Measurements from ENCODE around the gene PDE6B.
A peak's percentile ranks its signal among the peaks of the same experiment; 100 is the strongest.

DNA sequence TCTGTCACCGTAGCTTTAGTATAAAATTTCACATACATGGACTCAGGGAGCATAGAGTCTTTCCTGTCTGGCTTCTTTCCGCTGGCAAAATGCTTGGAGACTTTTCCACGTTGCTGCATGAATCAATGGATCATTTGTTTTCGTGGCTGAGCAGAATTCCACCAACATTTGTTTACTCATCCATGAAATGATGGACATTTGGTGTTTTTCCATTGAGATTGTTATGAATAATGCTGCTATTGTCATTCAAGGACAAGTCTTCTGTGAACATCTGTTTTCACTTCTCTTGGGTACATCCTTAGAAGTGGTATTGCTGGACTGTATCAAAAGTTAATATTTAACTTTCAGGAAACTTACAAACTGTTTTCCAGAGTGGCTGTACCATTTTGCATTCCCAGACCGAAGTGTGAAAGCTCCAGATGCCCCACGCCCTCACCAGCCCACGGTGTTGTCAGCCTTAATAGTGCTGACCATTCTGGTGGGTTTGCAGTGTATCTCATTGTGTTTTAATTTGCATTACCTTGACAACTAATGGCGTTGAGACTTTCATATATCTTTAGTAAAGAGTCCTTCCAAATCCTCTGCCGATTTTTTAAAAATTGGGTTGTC is 43.5 kb upstream of the PDE6B start:
- TF ChIP-seq POLR2AphosphoS5 (IDR thresholded peaks at IDR 0.05; ENCODE audit: low read depth, low read length), result peak; percentile 33; the same call in 1 of the 2 replicates
- TF ChIP-seq, protein P1, sequence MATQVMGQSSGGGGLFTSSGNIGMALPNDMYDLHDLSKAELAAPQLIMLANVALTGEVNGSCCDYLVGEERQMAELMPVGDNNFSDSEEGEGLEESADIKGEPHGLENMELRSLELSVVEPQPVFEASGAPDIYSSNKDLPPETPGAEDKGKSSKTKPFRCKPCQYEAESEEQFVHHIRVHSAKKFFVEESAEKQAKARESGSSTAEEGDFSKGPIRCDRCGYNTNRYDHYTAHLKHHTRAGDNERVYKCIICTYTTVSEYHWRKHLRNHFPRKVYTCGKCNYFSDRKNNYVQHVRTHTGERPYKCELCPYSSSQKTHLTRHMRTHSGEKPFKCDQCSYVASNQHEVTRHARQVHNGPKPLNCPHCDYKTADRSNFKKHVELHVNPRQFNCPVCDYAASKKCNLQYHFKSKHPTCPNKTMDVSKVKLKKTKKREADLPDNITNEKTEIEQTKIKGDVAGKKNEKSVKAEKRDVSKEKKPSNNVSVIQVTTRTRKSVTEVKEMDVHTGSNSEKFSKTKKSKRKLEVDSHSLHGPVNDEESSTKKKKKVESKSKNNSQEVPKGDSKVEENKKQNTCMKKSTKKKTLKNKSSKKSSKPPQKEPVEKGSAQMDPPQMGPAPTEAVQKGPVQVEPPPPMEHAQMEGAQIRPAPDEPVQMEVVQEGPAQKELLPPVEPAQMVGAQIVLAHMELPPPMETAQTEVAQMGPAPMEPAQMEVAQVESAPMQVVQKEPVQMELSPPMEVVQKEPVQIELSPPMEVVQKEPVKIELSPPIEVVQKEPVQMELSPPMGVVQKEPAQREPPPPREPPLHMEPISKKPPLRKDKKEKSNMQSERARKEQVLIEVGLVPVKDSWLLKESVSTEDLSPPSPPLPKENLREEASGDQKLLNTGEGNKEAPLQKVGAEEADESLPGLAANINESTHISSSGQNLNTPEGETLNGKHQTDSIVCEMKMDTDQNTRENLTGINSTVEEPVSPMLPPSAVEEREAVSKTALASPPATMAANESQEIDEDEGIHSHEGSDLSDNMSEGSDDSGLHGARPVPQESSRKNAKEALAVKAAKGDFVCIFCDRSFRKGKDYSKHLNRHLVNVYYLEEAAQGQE (IDR thresholded peaks at IDR 0.05; ENCODE audit: insufficient read depth in 1 of 2, low read depth in 2 of 2, low read length in 2 of 2), result no peak
- no peak for TF ChIP-seq SIN3A (IDR thresholded peaks at IDR 0.05; ENCODE audit: borderline replicate concordance, insufficient read depth, low read length)
- no peak for TF ChIP-seq TAF1 (IDR thresholded peaks at IDR 0.05; ENCODE audit: borderline replicate concordance, insufficient read depth, low read length)
- no peak for TF ChIP-seq FOXP2 (optimal IDR thresholded peaks at IDR 0.05; ENCODE audit: borderline replicate concordance, extremely low read depth, extremely low read length, insufficient read depth)
